ENCODE data around the gene TBC1D10B.

Gene TBC1D10B, protein sequence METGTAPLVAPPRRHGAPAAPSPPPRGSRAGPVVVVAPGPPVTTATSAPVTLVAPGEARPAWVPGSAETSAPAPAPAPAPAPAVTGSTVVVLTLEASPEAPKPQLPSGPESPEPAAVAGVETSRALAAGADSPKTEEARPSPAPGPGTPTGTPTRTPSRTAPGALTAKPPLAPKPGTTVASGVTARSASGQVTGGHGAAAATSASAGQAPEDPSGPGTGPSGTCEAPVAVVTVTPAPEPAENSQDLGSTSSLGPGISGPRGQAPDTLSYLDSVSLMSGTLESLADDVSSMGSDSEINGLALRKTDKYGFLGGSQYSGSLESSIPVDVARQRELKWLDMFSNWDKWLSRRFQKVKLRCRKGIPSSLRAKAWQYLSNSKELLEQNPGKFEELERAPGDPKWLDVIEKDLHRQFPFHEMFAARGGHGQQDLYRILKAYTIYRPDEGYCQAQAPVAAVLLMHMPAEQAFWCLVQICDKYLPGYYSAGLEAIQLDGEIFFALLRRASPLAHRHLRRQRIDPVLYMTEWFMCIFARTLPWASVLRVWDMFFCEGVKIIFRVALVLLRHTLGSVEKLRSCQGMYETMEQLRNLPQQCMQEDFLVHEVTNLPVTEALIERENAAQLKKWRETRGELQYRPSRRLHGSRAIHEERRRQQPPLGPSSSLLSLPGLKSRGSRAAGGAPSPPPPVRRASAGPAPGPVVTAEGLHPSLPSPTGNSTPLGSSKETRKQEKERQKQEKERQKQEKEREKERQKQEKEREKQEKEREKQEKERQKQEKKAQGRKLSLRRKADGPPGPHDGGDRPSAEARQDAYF

DNA sequence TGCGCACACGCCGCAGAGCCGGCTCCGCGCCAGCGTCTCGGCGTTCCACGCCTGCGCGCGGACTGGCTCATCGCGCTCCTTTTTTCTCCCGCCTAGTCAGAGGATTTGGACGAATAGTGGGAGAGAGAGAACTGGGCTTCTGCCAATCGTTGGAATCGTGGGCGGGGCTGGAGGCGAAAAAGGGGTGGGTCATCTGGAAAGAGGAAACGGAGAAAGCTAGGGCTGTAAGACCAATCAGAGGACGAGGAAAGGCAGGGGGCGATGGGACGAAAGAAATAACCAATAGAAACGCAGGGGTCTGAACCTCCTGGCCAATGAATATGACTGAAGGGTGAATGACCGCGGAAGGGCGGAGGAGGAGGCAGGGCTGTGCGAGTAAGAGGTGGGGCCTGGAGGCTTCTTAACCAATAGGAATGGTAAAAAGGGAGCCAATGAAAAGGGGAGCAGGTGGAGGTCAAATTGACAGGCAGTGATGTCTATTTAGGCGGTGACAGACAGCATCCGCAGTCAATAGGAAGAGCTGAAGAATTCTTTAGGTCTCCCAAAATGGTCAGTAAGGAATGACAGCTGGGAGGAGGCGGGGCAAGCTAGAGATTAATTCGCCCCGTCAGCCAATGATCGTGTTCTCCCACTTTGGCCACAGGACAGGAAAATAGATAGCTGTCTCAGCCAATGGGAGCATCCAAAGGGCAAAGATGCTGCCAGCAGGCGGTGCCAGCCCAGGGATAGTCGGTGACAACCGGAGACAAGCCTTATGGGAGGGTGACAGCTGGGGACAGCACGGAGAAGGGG, at the start of gene TBC1D10B:
TSS of gene TBC1D10B (minus strand) at position 39 of the 792 bp plus-strand sequence. CDS start 311 bp downstream, outside the sequence.
- peak; percentile 99 for DNase-seq

GRCh38 chr16:30418350-30419181, 48.3 kb upstream of the TBC1D10B start:
- DNase-seq, result peak; percentile 27

- DNase-seq, result peak; percentile 92
Observed at GRCh38 chr16:30417529-30418349, 47.4 kb upstream of the TBC1D10B start.

DNA sequence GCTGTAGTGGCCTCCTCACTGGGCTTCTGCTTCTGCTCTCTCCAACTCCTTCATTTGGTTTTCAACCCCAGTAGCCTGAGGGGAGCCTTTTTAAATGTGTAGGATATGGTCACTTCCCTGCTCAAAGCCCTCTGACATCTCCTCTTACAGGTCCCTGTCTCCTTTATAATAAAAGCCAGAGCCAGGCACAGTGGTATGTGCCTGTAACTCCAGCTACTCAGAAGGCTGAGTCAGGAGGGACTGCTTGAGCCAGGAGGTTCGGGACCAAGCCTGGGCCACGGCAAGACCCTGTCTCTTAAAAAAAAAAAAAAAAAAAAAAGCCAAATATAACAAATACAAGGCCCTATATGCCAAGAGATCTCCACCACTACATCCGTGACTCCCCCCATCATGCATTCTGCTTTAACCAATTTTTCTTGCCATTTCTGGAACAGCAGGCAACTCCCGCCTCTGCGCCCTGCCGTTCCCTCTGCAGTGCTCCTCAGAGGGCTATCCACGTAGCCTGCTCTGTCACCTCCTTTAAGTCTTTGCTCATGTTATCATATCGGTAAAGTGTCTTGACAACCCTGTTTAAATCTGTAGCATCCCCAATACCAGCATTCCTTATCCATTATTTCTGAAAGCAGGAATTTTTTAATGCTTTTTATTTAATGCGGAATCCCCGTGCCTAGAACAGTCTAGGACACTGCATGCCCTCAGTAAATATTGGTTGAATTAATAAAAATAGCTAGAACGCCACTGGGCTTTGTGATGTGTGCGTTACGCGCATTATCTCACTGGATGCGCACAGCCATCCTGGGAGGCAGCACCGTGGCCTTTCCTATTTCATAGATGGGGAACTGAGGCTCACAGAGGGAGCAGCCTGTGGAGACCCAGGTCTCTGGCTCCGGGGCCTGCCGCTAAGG, 46.6 kb upstream of the TBC1D10B start:
- DNase-seq, result no peak

DNA sequence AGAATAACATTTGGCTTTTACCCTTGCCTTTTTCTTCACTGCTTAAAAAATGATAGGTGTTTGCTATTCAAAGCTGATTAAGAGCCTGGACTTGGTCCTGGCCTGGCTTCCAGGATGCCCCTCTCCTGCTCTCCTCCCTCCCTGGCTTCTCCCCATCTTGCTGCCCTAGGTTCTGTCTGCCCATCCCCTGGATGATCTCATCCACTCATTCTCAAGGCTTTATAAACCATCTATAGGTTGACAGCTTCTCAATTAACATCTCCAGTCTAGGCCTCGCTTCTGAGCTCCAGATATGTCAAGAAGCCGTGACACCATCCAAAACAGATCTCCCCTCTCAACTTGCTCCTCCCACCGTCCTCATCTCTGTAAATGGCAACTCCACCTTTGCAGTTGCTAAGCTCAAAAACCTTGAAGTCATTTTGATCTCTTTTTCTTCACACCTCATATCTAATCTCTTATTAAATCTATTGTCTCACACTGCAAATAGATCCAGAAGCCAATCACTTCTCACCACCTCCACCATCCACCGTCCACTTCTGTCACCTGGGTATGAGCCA, 45.8 kb upstream of the TBC1D10B start:
- DNase-seq, result no peak

DNA sequence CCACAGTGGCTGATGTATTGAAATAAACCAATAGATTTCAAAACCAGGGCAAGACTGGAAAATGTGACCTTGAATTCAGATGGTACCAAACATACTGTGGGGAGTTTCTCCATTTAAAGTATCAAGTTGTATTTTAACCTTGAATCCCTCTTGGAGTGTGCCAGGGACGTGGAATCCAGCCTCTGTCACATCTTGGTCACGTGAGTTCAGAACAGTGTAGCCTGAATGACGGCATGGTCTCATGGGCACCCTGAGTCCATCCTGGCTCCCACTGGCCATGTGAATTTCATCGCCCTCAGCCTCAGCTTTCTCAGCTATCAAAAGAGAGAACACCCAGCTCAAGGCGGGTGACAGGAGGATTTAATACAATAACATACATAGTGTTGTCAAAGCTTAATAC, 43.9 kb upstream of the TBC1D10B start:
- DNase-seq, result no peak

DNA sequence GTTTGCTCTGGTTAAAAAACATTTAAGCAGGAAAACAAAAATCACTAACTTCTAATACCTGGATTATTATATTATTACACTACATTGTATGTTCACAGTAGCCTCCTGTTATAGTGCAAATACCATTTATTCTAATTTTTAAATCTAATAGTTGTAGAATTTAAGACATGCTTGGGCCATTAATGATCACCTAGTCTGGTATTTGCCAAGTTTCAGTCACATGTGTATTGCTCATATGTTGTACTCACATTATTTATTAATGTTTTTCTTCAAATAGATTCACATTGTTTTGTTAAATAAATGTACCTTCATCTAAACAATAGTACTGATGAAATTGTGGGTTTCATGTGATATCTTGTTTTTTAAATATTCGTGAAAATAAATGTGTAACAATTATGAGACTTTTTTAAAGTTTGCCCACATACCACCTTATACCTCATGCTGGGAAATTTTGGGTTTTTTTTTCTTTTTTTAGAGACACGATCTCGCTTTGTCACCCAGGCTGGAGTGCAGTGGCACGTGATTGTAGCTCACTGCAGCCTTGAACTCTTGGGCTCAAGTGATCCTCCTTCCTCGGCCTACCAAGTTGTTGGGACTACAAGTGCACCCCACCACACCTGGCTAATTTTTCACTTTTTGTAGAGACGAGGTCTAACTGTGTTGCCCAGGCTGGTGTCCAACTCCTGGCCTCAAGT, 43.0 kb upstream of the TBC1D10B start:
- no peak for DNase-seq

GRCh38 chr16:30409125-30410060, 39.1 kb upstream of the TBC1D10B start:
- DNase-seq, result peak; percentile 95

GRCh38 chr16:30407804-30408534, 37.7 kb upstream of the TBC1D10B start:
- DNase-seq, result no peak

- peak; percentile 95 for DNase-seq
Observed at GRCh38 chr16:30407102-30407803, 37.0 kb upstream of the TBC1D10B start, which contains the start of gene ZNF771. Gene ZNF771 (plus strand): TSS chr16:30407606. CDS start chr16:30408054, 448 bp downstream.

GRCh38 chr16:30406795-30407101, 36.5 kb upstream of the TBC1D10B start:
- DNase-seq, result no peak

DNA sequence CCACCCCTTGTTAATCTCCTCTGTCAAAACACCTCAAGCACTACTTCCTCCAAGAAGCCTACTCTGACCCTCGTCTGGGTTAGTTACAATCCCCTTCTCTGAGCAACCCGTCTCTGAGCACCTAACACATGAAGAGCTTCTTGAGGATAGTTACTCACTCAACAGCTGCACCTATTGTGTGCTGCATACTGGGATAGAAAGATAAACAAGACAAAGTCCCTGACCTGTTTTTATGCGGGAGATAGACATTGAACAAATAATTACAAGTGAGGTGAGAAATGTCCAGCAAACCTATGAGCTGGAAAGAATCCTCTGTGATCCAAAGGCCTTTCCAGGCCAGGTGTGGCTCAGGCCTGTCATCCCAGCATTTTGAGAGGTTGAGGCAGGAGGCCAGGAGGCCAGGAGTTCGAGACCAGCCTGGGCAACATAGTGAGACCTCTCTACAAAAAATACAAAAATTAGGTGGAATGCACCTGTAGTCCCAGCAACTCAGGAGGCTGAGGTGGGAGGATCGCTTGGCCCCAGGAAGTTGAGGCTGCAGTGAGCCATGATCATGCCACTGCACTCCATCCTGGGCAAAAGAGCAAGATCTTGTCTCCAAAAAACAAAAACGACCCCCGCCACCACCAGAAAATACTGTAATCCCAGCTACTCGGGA, 31.6 kb upstream of the TBC1D10B start:
- DNase-seq, result no peak

- no peak for DNase-seq
Observed at GRCh38 chr16:30399435-30400186, 29.3 kb upstream of the TBC1D10B start.

GRCh38 chr16:30398661-30399434, 28.6 kb upstream of the TBC1D10B start:
- DNase-seq, result no peak

Measured in activated CD4-positive, alpha-beta T cell treated with anti-CD3 and anti-CD28 coated beads for 48 hours (primary cell).